IgD-negative memory B cell (primary cell): ENCODE data around the gene NEMP2. TPM values are rescaled to one million over a fixed set of nuclear protein-coding genes. Genes with fewer than 3 reads are reported as not detected.
"Not testable (repeated sequence)": the region's sequence is repeated elsewhere in the genome, so short reads cannot be mapped to it uniquely, and the experiment has no call there.

Source experiments
- H3K27ac Mint-ChIP-seq, 3 donors: one replicate each; pipeline ENCODE4 v1.8.0; 2020 to 2022; ENCODE audit warnings: mild to moderate bottlenecking in 3 of 3, mixed read lengths in 3 of 3, moderate library complexity in 1 of 3
- H3K27me3 Mint-ChIP-seq: one replicate; pipeline ENCODE4 v1.8.0; 2021; ENCODE audit warnings: mixed read lengths
- H3K36me3 Mint-ChIP-seq: one replicate; pipeline ENCODE4 v1.8.0; 2020; ENCODE audit warnings: mild to moderate bottlenecking, mixed read lengths
- H3K4me1 Mint-ChIP-seq, 3 donors: one replicate each; pipeline ENCODE4 v1.8.0; 2020 to 2022; ENCODE audit warnings: mixed read lengths in 3 of 3, mild to moderate bottlenecking in 1 of 3
- H3K4me3 Mint-ChIP-seq, 4 donors: one replicate each; pipeline ENCODE4 v1.8.0; 2020 to 2022; ENCODE audit warnings: mild to moderate bottlenecking in 4 of 4, mixed read lengths in 4 of 4, moderate library complexity in 3 of 4
- H3K9me3 Mint-ChIP-seq, 3 donors: one replicate each; pipeline ENCODE4 v1.8.0; 2020 to 2021; ENCODE audit warnings: mixed read lengths in 3 of 3, mild to moderate bottlenecking in 1 of 3
- polyA plus RNA-seq: library from polyadenylated mRNA; unstranded; fragments of 300-500 nt; fragmentation: Illumina TruSeq; gene quantifications from one replicate; pipeline ENCODE4 v1.2.3, GENCODE V29; 2021

Gene NEMP2
- polyA plus RNA-seq, 1 donor from 2014 or later, result 5.5 TPM

- no peaks in the 10 kb centered on the region for H3K9me3 Mint-ChIP-seq
- no peaks in the 10 kb centered on the region for H3K27me3 Mint-ChIP-seq
- H3K4me3 Mint-ChIP-seq, result no peak overlapping the region
- peaks cover 2% of the 10 kb centered on the region for H3K36me3 Mint-ChIP-seq
- H3K4me1 Mint-ChIP-seq, result peaks cover 5 to 10% (median 5%) of the 10 kb centered on the region in 3 donors
- peak overlapping the region in 2 of 3 donors; percentile 31 to 39 for H3K27ac Mint-ChIP-seq
Observed at GRCh38 chr2:190501231-190501630, 33.3 kb downstream of the NEMP2 start.

- H3K36me3 Mint-ChIP-seq, result peaks cover 2% of the 10 kb centered on the region
- H3K4me1 Mint-ChIP-seq, result peaks cover 0 to 3% (median 0%) of the 10 kb centered on the region in 3 donors
- H3K4me3 Mint-ChIP-seq, result no peak overlapping the region
- no peaks in the 10 kb centered on the region for H3K27me3 Mint-ChIP-seq
- H3K27ac Mint-ChIP-seq, result no peak overlapping the region
- peaks cover 0 to 1% (median 1%) of the 10 kb centered on the region in 3 donors for H3K9me3 Mint-ChIP-seq
Observed at GRCh38 chr2:190500054-190500502, 34.4 kb downstream of the NEMP2 start.

GRCh38 chr2:190499273-190499672 is 35.2 kb downstream of the NEMP2 start:
- peaks cover 0 to 1% (median 1%) of the 10 kb centered on the region in 3 donors for H3K9me3 Mint-ChIP-seq
- no peaks in the 10 kb centered on the region for H3K27me3 Mint-ChIP-seq
- H3K27ac Mint-ChIP-seq, result no peak overlapping the region
- H3K4me1 Mint-ChIP-seq, result peaks cover 0 to 3% (median 2%) of the 10 kb centered on the region in 3 donors
- H3K4me3 Mint-ChIP-seq, result no peak overlapping the region
- peaks cover 4% of the 10 kb centered on the region for H3K36me3 Mint-ChIP-seq

- peaks cover 0 to 5% (median 4%) of the 10 kb centered on the region in 3 donors for H3K4me1 Mint-ChIP-seq
- peaks cover 8% of the 10 kb centered on the region for H3K36me3 Mint-ChIP-seq
- no peak overlapping the region for H3K4me3 Mint-ChIP-seq
- H3K27ac Mint-ChIP-seq, result peak overlapping the region in 1 of 3 donors; percentile 68
- peaks cover 0 to 1% (median 1%) of the 10 kb centered on the region in 3 donors for H3K9me3 Mint-ChIP-seq
- no peaks in the 10 kb centered on the region for H3K27me3 Mint-ChIP-seq
Observed at GRCh38 chr2:190497428-190497827, 37.1 kb downstream of the NEMP2 start.

- H3K4me3 Mint-ChIP-seq, H3K9me3 Mint-ChIP-seq, H3K4me1 Mint-ChIP-seq, H3K27ac Mint-ChIP-seq, H3K27me3 Mint-ChIP-seq: not testable (repeated sequence)
- H3K36me3 Mint-ChIP-seq, result peaks cover 17% of the 10 kb centered on the region
Observed at GRCh38 chr2:190494600-190495227, 39.8 kb downstream of the NEMP2 start.

GRCh38 chr2:190493095-190493494 is 41.4 kb downstream of the NEMP2 start:
- no peak overlapping the region for H3K4me3 Mint-ChIP-seq
- H3K27me3 Mint-ChIP-seq, result no peaks in the 10 kb centered on the region
- peaks cover 0 to 6% (median 6%) of the 10 kb centered on the region in 3 donors for H3K4me1 Mint-ChIP-seq
- H3K27ac Mint-ChIP-seq, result no peak overlapping the region
- H3K36me3 Mint-ChIP-seq, result peaks cover 19% of the 10 kb centered on the region
- H3K9me3 Mint-ChIP-seq, result peaks cover 1 to 7% (median 1%) of the 10 kb centered on the region in 3 donors

GRCh38 chr2:190490502-190490901 is 44.0 kb downstream of the NEMP2 start:
- H3K36me3 Mint-ChIP-seq, result peaks cover 19% of the 10 kb centered on the region
- peaks cover 0 to 7% (median 6%) of the 10 kb centered on the region in 3 donors for H3K4me1 Mint-ChIP-seq
- H3K27me3 Mint-ChIP-seq, result no peaks in the 10 kb centered on the region
- H3K27ac Mint-ChIP-seq, result no peak overlapping the region
- H3K4me3 Mint-ChIP-seq, result no peak overlapping the region
- H3K9me3 Mint-ChIP-seq, result peaks cover 0 to 7% (median 1%) of the 10 kb centered on the region in 3 donors

- H3K27ac Mint-ChIP-seq, result no peak overlapping the region
- H3K36me3 Mint-ChIP-seq, result peaks cover 19% of the 10 kb centered on the region
- peaks cover 0 to 7% (median 0%) of the 10 kb centered on the region in 3 donors for H3K9me3 Mint-ChIP-seq
- peaks cover 0 to 5% (median 4%) of the 10 kb centered on the region in 3 donors for H3K4me1 Mint-ChIP-seq
- no peaks in the 10 kb centered on the region for H3K27me3 Mint-ChIP-seq
- no peak overlapping the region for H3K4me3 Mint-ChIP-seq
Observed at GRCh38 chr2:190489475-190489874, 45.0 kb downstream of the NEMP2 start.

GRCh38 chr2:190488516-190489233 is 45.8 kb downstream of the NEMP2 start:
- H3K27ac Mint-ChIP-seq, result no peak overlapping the region
- H3K36me3 Mint-ChIP-seq, result peaks cover 17% of the 10 kb centered on the region
- H3K9me3 Mint-ChIP-seq, result peaks cover 0 to 7% (median 0%) of the 10 kb centered on the region in 3 donors
- no peak overlapping the region for H3K4me3 Mint-ChIP-seq
- H3K27me3 Mint-ChIP-seq, result no peaks in the 10 kb centered on the region
- peaks cover 0 to 5% (median 4%) of the 10 kb centered on the region in 3 donors for H3K4me1 Mint-ChIP-seq

GRCh38 chr2:190486037-190486623 is 48.4 kb downstream of the NEMP2 start:
- Mint-ChIP-seq H3K27ac (no peak overlapping the region), H3K4me1 (peaks cover 0 to 4% (median 0%) of the 10 kb centered on the region in 3 donors), H3K27me3 (no peaks in the 10 kb centered on the region), H3K4me3 (no peak overlapping the region), H3K9me3 (no peaks in the 10 kb centered on the region), H3K36me3 (peaks cover 13% of the 10 kb centered on the region)

GRCh38 chr2:190482451-190482850 is 52.1 kb downstream of the NEMP2 start:
- H3K4me3 Mint-ChIP-seq, result no peak overlapping the region
- no peaks in the 10 kb centered on the region for H3K9me3 Mint-ChIP-seq
- peaks cover 6% of the 10 kb centered on the region for H3K36me3 Mint-ChIP-seq
- H3K27me3 Mint-ChIP-seq, result no peaks in the 10 kb centered on the region
- no peak overlapping the region for H3K27ac Mint-ChIP-seq
- H3K4me1 Mint-ChIP-seq, result peaks cover 5 to 8% (median 7%) of the 10 kb centered on the region in 3 donors

GRCh38 chr2:190481339-190481738 is 53.2 kb downstream of the NEMP2 start:
- peaks cover 3% of the 10 kb centered on the region for H3K36me3 Mint-ChIP-seq
- peaks cover 5 to 8% (median 7%) of the 10 kb centered on the region in 3 donors for H3K4me1 Mint-ChIP-seq
- H3K4me3 Mint-ChIP-seq, result no peak overlapping the region
- H3K27me3 Mint-ChIP-seq, result no peaks in the 10 kb centered on the region
- H3K27ac Mint-ChIP-seq, result no peak overlapping the region
- H3K9me3 Mint-ChIP-seq, result no peaks in the 10 kb centered on the region

GRCh38 chr2:190478572-190479195 is 55.8 kb downstream of the NEMP2 start:
- Mint-ChIP-seq H3K36me3 (peaks cover 6% of the 10 kb centered on the region), H3K27me3 (no peaks in the 10 kb centered on the region), H3K9me3 (no peaks in the 10 kb centered on the region), H3K27ac (peak overlapping the region; percentile 21 to 54 (median 22)), H3K4me3 (no peak overlapping the region), H3K4me1 (peaks cover 5 to 8% (median 5%) of the 10 kb centered on the region in 3 donors)

GRCh38 chr2:190477661-190478454 is 56.7 kb downstream of the NEMP2 start:
- Mint-ChIP-seq H3K36me3 (peaks cover 9% of the 10 kb centered on the region), H3K27me3 (no peaks in the 10 kb centered on the region), H3K27ac (peak overlapping the region in 1 of 3 donors; percentile 1), H3K9me3 (no peaks in the 10 kb centered on the region), H3K4me3 (no peak overlapping the region), H3K4me1 (peaks cover 5 to 8% (median 5%) of the 10 kb centered on the region in 3 donors)
